ENCODE results near the gene CCDC192. TPM values are rescaled to one million over a fixed set of nuclear protein-coding genes. Genes with fewer than 3 reads are reported as not detected.

The CCDC192 gene
- total and polyA plus RNA-seq, 10 of the 15 experiments (the other 5 are each of a cell fraction or from before 2014, with no cell fraction given), result 0.20 to 0.79 (median 0.32) TPM; not detected in 4

DNA sequence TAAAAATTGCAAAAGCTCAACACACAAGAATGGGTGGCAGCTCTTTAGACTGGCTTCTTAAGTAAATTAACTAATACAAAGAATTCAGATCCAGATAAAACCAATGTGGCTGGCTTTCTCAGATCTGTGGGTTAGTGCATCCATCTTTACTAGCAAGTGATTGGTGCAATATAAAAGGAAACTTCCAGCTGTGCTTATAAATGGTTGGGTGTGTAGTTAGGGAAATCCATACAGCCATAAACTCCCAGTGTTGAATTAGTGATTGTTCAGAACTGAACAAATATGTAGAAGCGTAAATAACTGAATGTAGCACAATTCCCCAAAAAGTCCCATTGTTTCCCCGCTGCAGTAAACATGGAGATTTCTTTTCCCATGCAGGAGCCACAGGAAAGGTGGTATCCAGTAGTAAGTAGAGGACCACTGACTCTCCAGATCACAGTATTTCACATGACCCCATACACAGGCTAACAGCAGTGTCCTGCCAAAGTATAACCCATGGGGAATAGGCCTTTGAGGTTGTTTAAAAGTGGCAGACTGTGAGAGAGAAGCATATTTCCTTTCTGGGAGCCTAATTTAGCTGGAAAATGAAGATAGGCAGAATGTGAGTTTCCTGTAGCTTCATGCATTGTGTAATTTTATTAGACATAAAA lies 207.2 kb downstream of the CCDC192 start:
- intact Hi-C loops (cut with micrococcal nuclease; ENCODE audit: unreplicated experiment), result no loop called here
- H3K27ac ChIP-seq (ENCODE audit: control insufficient read depth, insufficient read depth), result no peak overlapping the region
- no peaks in the 10 kb centered on the region for H3K36me3 ChIP-seq (ENCODE audit: control insufficient read depth in 2 of 2, insufficient read depth in 2 of 2, low read length in 1 of 2)
- H3K27me3 ChIP-seq (replicated peaks in 1 of 2; ENCODE audit: control insufficient read depth in 2 of 2, insufficient read depth in 2 of 2, low read length in 1 of 2), result no peaks in the 10 kb centered on the region
- TF ChIP-seq KLF5 (IDR thresholded peaks at IDR 0.05; ENCODE audit: partially characterized antibody), result no peak
- no peak for TF ChIP-seq SMAD5 (IDR thresholded peaks at IDR 0.05; ENCODE audit: low read depth)
- TF ChIP-seq, protein P1, sequence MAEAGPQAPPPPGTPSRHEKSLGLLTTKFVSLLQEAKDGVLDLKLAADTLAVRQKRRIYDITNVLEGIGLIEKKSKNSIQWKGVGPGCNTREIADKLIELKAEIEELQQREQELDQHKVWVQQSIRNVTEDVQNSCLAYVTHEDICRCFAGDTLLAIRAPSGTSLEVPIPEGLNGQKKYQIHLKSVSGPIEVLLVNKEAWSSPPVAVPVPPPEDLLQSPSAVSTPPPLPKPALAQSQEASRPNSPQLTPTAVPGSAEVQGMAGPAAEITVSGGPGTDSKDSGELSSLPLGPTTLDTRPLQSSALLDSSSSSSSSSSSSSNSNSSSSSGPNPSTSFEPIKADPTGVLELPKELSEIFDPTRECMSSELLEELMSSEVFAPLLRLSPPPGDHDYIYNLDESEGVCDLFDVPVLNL (IDR thresholded peaks at IDR 0.05; ENCODE audit: low read depth, low read length), result no peak
- TF ChIP-seq, protein P2, sequence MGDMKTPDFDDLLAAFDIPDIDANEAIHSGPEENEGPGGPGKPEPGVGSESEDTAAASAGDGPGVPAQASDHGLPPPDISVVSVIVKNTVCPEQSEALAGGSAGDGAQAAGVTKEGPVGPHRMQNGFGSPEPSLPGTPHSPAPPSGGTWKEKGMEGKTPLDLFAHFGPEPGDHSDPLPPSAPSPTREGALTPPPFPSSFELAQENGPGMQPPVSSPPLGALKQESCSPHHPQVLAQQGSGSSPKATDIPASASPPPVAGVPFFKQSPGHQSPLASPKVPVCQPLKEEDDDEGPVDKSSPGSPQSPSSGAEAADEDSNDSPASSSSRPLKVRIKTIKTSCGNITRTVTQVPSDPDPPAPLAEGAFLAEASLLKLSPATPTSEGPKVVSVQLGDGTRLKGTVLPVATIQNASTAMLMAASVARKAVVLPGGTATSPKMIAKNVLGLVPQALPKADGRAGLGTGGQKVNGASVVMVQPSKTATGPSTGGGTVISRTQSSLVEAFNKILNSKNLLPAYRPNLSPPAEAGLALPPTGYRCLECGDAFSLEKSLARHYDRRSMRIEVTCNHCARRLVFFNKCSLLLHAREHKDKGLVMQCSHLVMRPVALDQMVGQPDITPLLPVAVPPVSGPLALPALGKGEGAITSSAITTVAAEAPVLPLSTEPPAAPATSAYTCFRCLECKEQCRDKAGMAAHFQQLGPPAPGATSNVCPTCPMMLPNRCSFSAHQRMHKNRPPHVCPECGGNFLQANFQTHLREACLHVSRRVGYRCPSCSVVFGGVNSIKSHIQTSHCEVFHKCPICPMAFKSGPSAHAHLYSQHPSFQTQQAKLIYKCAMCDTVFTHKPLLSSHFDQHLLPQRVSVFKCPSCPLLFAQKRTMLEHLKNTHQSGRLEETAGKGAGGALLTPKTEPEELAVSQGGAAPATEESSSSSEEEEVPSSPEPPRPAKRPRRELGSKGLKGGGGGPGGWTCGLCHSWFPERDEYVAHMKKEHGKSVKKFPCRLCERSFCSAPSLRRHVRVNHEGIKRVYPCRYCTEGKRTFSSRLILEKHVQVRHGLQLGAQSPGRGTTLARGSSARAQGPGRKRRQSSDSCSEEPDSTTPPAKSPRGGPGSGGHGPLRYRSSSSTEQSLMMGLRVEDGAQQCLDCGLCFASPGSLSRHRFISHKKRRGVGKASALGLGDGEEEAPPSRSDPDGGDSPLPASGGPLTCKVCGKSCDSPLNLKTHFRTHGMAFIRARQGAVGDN (IDR thresholded peaks at IDR 0.05), result no peak
- TF ChIP-seq RAD21 (IDR thresholded peaks at IDR 0.05; ENCODE audit: insufficient read depth, low read depth, low read length), result no peak
- TF ChIP-seq TAF1 (IDR thresholded peaks at IDR 0.05; ENCODE audit: borderline replicate concordance, low read depth, low read length), result no peak
- TF ChIP-seq, protein P3, sequence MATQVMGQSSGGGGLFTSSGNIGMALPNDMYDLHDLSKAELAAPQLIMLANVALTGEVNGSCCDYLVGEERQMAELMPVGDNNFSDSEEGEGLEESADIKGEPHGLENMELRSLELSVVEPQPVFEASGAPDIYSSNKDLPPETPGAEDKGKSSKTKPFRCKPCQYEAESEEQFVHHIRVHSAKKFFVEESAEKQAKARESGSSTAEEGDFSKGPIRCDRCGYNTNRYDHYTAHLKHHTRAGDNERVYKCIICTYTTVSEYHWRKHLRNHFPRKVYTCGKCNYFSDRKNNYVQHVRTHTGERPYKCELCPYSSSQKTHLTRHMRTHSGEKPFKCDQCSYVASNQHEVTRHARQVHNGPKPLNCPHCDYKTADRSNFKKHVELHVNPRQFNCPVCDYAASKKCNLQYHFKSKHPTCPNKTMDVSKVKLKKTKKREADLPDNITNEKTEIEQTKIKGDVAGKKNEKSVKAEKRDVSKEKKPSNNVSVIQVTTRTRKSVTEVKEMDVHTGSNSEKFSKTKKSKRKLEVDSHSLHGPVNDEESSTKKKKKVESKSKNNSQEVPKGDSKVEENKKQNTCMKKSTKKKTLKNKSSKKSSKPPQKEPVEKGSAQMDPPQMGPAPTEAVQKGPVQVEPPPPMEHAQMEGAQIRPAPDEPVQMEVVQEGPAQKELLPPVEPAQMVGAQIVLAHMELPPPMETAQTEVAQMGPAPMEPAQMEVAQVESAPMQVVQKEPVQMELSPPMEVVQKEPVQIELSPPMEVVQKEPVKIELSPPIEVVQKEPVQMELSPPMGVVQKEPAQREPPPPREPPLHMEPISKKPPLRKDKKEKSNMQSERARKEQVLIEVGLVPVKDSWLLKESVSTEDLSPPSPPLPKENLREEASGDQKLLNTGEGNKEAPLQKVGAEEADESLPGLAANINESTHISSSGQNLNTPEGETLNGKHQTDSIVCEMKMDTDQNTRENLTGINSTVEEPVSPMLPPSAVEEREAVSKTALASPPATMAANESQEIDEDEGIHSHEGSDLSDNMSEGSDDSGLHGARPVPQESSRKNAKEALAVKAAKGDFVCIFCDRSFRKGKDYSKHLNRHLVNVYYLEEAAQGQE (IDR thresholded peaks at IDR 0.05; ENCODE audit: low read depth, low read length), result no peak
- TF ChIP-seq NBN (IDR thresholded peaks at IDR 0.05), result no peak
- no peak for TF ChIP-seq GABPA (IDR thresholded peaks at IDR 0.05; ENCODE audit: low read depth)
- H4K20me1 ChIP-seq (ENCODE audit: control insufficient read depth, insufficient read depth), result no peaks in the 10 kb centered on the region
- RAD21 ChIA-PET (ENCODE audit: unreplicated experiment), result interaction anchor here (0.7 to 4.3 kb wide), 8 partner anchors 12 to 175 kb away, joined by 3 to 25 read pairs (median 4); no protein-coding TSS in a partner anchor
- no TSS peak for BruUV-seq (replicated peaks)
- no peak overlapping the region for H3K9ac ChIP-seq (ENCODE audit: control insufficient read depth, insufficient read depth, low read length)
- DNase-seq (ENCODE audit: low read depth, low spot score), result no peak
- no peaks in the 10 kb centered on the region for H3K79me2 ChIP-seq (ENCODE audit: control insufficient read depth, insufficient read depth, low read length)
- H2AFZ ChIP-seq (ENCODE audit: control insufficient read depth, low read depth, low read length), result no peak overlapping the region
- CTCF ChIA-PET, result interaction anchor here (0.6 to 6.7 kb wide), 17 partner anchors 7 to 427 kb away, joined by 3 to 36 read pairs (median 5); no protein-coding TSS in a partner anchor
- no peak for FAIRE-seq
- 62% methylated on average over 2 of the region's 2 CpGs for WGBS (ENCODE audit: insufficient coverage, insufficient replicate concordance, low lambda C conversion rate, missing lambda C conversion rate)
- no peaks in the 10 kb centered on the region for H3K4me1 ChIP-seq (ENCODE audit: control insufficient read depth, insufficient read depth, low read length)
- no peak overlapping the region for H3K4me2 ChIP-seq (ENCODE audit: control insufficient read depth, insufficient read depth)
- no peaks in the 10 kb centered on the region; the same call in 2 of the 3 replicates for H3K9me3 ChIP-seq (replicated peaks; ENCODE audit: control insufficient read depth, insufficient read depth, low read length)
- H3K4me3 ChIP-seq, result no peak overlapping the region
- POLR2A ChIA-PET, result interaction anchor here (1.7 kb wide), 1 partner anchor 17 kb away, joined by 3 read pairs; no protein-coding TSS in a partner anchor
- in situ Hi-C loops (cut with MboI), result no loop called here
- ATAC-seq, result no peak
- SMC1A ChIA-PET (ENCODE audit: uncharacterized antibody, unreplicated experiment), result interaction anchor here (0.7 to 5.7 kb wide), 20 partner anchors 12 to 1214 kb away, joined by 3 to 30 read pairs (median 3); no protein-coding TSS in a partner anchor

All from GM12878 (cell line).